OCI-LY7 (cell line): ENCODE results near the gene ZNF407.

Source experiments
- EZH2phosphoT487 ChIP-seq: fragments of 200-600 bp; sonication (generic); IDR thresholded peaks from 2 replicates; pipeline ENCODE4 v1.6.1; 2018; ENCODE audit warnings: low read depth, borderline replicate concordance, mild to moderate bottlenecking, mixed run types, antibody characterized with exemption, low read length, moderate library complexity, mixed read lengths
- TF ChIP-seq, protein P1 (sequence below): fragments of 200-600 bp; sonication (generic); conservative IDR thresholded peaks from 2 replicates; pipeline ENCODE4 v1.5.1; 2014; ENCODE audit warnings: mild to moderate bottlenecking, antibody characterized with exemption, low read length, moderate library complexity, mixed read lengths

DNA sequence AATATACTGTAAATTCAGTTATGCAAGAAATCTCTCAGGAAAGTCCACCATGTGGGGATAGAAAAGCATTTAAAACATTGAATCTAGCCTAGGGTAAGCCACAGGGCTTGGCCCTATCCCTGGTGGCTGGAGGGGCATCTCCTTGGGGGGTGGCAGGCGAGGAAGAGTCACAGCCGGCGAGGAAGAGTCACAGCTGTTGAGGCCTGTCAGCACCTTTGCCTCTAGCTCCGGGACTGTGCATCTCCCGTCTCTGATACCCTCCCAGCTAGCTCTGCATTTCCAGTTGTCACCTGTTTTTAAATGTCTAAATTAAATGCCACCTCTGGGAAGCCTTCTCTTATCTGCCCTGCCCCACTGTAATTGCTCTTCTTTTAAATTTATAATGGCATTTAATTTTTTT, 276.7 kb downstream of the ZNF407 start:
- no peak for TF ChIP-seq EZH2phosphoT487
- TF ChIP-seq, protein P1, sequence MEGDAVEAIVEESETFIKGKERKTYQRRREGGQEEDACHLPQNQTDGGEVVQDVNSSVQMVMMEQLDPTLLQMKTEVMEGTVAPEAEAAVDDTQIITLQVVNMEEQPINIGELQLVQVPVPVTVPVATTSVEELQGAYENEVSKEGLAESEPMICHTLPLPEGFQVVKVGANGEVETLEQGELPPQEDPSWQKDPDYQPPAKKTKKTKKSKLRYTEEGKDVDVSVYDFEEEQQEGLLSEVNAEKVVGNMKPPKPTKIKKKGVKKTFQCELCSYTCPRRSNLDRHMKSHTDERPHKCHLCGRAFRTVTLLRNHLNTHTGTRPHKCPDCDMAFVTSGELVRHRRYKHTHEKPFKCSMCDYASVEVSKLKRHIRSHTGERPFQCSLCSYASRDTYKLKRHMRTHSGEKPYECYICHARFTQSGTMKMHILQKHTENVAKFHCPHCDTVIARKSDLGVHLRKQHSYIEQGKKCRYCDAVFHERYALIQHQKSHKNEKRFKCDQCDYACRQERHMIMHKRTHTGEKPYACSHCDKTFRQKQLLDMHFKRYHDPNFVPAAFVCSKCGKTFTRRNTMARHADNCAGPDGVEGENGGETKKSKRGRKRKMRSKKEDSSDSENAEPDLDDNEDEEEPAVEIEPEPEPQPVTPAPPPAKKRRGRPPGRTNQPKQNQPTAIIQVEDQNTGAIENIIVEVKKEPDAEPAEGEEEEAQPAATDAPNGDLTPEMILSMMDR: no peak
